WTC11 (cell line): Measurements from ENCODE around the gene WDR48. TPM values are rescaled to one million over a fixed set of nuclear protein-coding genes. Genes with fewer than 3 reads are reported as not detected.

ENCODE experiments used
- ATAC-seq: fragments of 200-7000 bp; cut with Tn5 transposase; 2 replicates; pipeline ENCODE4 v1.10.0; 2021; ENCODE audit warnings: mild to moderate bottlenecking, moderate library complexity
- CTCF ChIA-PET: fragments of 300-600 bp; sonication (Branson Sonifier 250); formaldehyde crosslinking; loops from one replicate; lab custom pipeline; 2021; ENCODE audit warnings: antibody characterized with exemption; lab: Charles Lee
- POLR2A ChIA-PET: fragments of 350-600 bp; sonication (Branson Sonifier 250); formaldehyde crosslinking; loops from one replicate; lab custom pipeline; 2021; ENCODE audit warnings: antibody characterized with exemption; lab: Charles Lee
- DNase-seq: peaks from one replicate; pipeline ENCODE4 v3.0.0; 2021; ENCODE audit warnings: low spot score
- H3K27ac Mint-ChIP-seq: 2 replicates; pipeline ENCODE4 v1.8.0; 2021; ENCODE audit warnings: mixed read lengths
- H3K27me3 Mint-ChIP-seq: 2 replicates; pipeline ENCODE4 v1.8.0; 2021; ENCODE audit warnings: low read depth, mild to moderate bottlenecking, moderate library complexity, mixed read lengths
- H3K36me3 Mint-ChIP-seq: 2 replicates; pipeline ENCODE4 v1.8.0; 2021; ENCODE audit warnings: mixed read lengths
- H3K4me1 Mint-ChIP-seq: 2 replicates; pipeline ENCODE4 v1.8.0; 2022; ENCODE audit warnings: mixed read lengths
- H3K4me3 Mint-ChIP-seq: 2 replicates; pipeline ENCODE4 v1.8.0; 2021; ENCODE audit warnings: mild to moderate bottlenecking, moderate library complexity, mixed read lengths
- H3K9me3 Mint-ChIP-seq: 2 replicates; pipeline ENCODE4 v1.8.0; 2021; ENCODE audit warnings: mixed read lengths
- AFF4 ChIP-seq: sonication (generic); formaldehyde crosslinking; IDR thresholded peaks from 2 replicates; pipeline ENCODE4 v1.8.1; 2023; ENCODE audit warnings: mild to moderate bottlenecking, missing genetic modification reagents, borderline replicate concordance
- AR ChIP-seq: fragments of 250-450 bp; sonication (Bioruptor Pico); IDR thresholded peaks from 2 replicates; pipeline ENCODE4 v1.9.0; 2021; ENCODE audit warnings: mild to moderate bottlenecking
- ARID4B ChIP-seq: sonication (generic); formaldehyde crosslinking; IDR thresholded peaks from 2 replicates; pipeline ENCODE4 v1.8.0; 2023; ENCODE audit warnings: missing genetic modification reagents, mild to moderate bottlenecking, borderline replicate concordance
- ATF1 ChIP-seq: sonication (generic); formaldehyde crosslinking; IDR thresholded peaks from 2 replicates; pipeline ENCODE4 v1.8.1; 2023; ENCODE audit warnings: mild to moderate bottlenecking, moderate library complexity, missing genetic modification reagents
- CDX4 ChIP-seq: fragments of 250-450 bp; sonication (Bioruptor Pico); IDR thresholded peaks from 2 replicates; pipeline ENCODE4 v1.9.0; 2021; ENCODE audit warnings: moderate library complexity, mild to moderate bottlenecking, inconsistent platforms, borderline replicate concordance
- E2F1 ChIP-seq: sonication (generic); formaldehyde crosslinking; IDR thresholded peaks from 2 replicates; pipeline ENCODE4 v1.8.0; 2022; ENCODE audit warnings: mild to moderate bottlenecking, missing genetic modification reagents
- FOXK1 ChIP-seq: sonication (generic); formaldehyde crosslinking; IDR thresholded peaks from 2 replicates; pipeline ENCODE4 v1.8.0; 2022; ENCODE audit warnings: mild to moderate bottlenecking, moderate library complexity, missing genetic modification reagents
- JAZF1 ChIP-seq: fragments of 250-450 bp; sonication (Bioruptor Pico); IDR thresholded peaks from 2 replicates; pipeline ENCODE4 v1.9.0; 2021; ENCODE audit warnings: moderate library complexity, mild to moderate bottlenecking, inconsistent platforms
- JUN ChIP-seq: sonication (generic); formaldehyde crosslinking; IDR thresholded peaks from 2 replicates; pipeline ENCODE4 v1.8.0; 2023; ENCODE audit warnings: mild to moderate bottlenecking, missing genetic modification reagents
- MYBL2 ChIP-seq: sonication (generic); formaldehyde crosslinking; IDR thresholded peaks from 2 replicates; pipeline ENCODE4 v1.8.1; 2023; ENCODE audit warnings: mild to moderate bottlenecking, moderate library complexity, missing genetic modification reagents
- NFE2L1 ChIP-seq: sonication (generic); formaldehyde crosslinking; IDR thresholded peaks from 2 replicates; pipeline ENCODE4 v1.8.1; 2023; ENCODE audit warnings: missing genetic modification reagents
- PRRX2 ChIP-seq: fragments of 250-450 bp; sonication (Bioruptor Pico); IDR thresholded peaks from 2 replicates; pipeline ENCODE4 v1.8.0; 2021; ENCODE audit warnings: mild to moderate bottlenecking
- SMAD3 ChIP-seq: sonication (generic); formaldehyde crosslinking; IDR thresholded peaks from 2 replicates; pipeline ENCODE4 v1.8.0; 2022; ENCODE audit warnings: missing genetic modification reagents, mild to moderate bottlenecking, borderline replicate concordance
- USF1 ChIP-seq: sonication (generic); formaldehyde crosslinking; IDR thresholded peaks from 2 replicates; pipeline ENCODE4 v1.8.0; 2022; ENCODE audit warnings: mild to moderate bottlenecking, missing genetic modification reagents
- ZNF121 ChIP-seq: sonication (generic); formaldehyde crosslinking; IDR thresholded peaks from 2 replicates; pipeline ENCODE4 v1.8.0; 2023; ENCODE audit warnings: missing genetic modification reagents
- ZNF138 ChIP-seq: sonication (generic); formaldehyde crosslinking; conservative IDR thresholded peaks from 2 replicates; pipeline ENCODE4 v1.8.1; 2022; ENCODE audit warnings: mild to moderate bottlenecking, moderate library complexity, missing genetic modification reagents
- ZNF416 ChIP-seq: fragments of 250-450 bp; sonication (Bioruptor Pico); IDR thresholded peaks from 2 replicates; pipeline ENCODE4 v1.9.0; 2021; ENCODE audit warnings: mild to moderate bottlenecking, inconsistent platforms
- total RNA-seq: library from RNA; stranded (reverse); gene quantifications from 3 replicates; pipeline ENCODE4 v1.2.3, GENCODE V29; 2021

WDR48 gene
- total RNA-seq, 1 experiment from 2014 or later = 40.9 TPM

GRCh38 chr3:39011191-39011736 is 40.6 kb upstream of the WDR48 start (continued):
- TF ChIP-seq ARID4B (no peak), AFF4 (CRISPR knock-in tag) (no peak), E2F1 (CRISPR knock-in tag) (no peak), AR (no peak), ZNF416 (CRISPR knock-in tag) (no peak), PRRX2 (CRISPR knock-in tag) (no peak), MYBL2 (CRISPR knock-in tag) (no peak), ZNF121 (CRISPR knock-in tag) (no peak), FOXK1 (CRISPR knock-in tag) (no peak), JAZF1 (CRISPR knock-in tag) (no peak), NFE2L1 (CRISPR knock-in tag) (no peak), ZNF138 (CRISPR knock-in tag) (no peak), CDX4 (CRISPR knock-in tag) (no peak)

GRCh38 chr3:39013289-39013688 is 38.5 kb upstream of the WDR48 start:
- ATAC-seq (peak; percentile 97), DNase-seq (peak; percentile 36)
- H3K9me3 Mint-ChIP-seq = no peaks in the 10 kb centered on the region; the same call in 1 of the 2 replicates
- H3K4me1 Mint-ChIP-seq = peaks cover 11% of the 10 kb centered on the region
- peak; percentile 53; the same call in 1 of the 2 replicates for TF ChIP-seq USF1
- TF ChIP-seq ATF1 = no peak
- no peak for TF ChIP-seq JUN (CRISPR knock-in tag)
- TF ChIP-seq SMAD3 = no peak
- TF ChIP-seq AFF4 (CRISPR knock-in tag) = no peak
- no peak overlapping the region for H3K4me3 Mint-ChIP-seq
- H3K27ac Mint-ChIP-seq = no peak overlapping the region
- ChIA-PET POLR2A (no interaction called here), CTCF (interaction anchor here (1.0 to 2.6 kb wide), 2 partner anchors 13 to 275 kb away, joined by 3 to 16 read pairs; no protein-coding TSS in a partner anchor)
- H3K27me3 Mint-ChIP-seq = no peaks in the 10 kb centered on the region; the same call in 1 of the 2 replicates
- H3K36me3 Mint-ChIP-seq = no peaks in the 10 kb centered on the region
